GM18951 (cell line): Measurements from ENCODE around the gene CARS2.
"Not testable (repeated sequence)": the region's sequence is repeated elsewhere in the genome, so short reads cannot be mapped to it uniquely, and the experiment has no call there.

Experiments
- POLR2A ChIP-seq: IDR thresholded peaks from 4 replicates; pipeline ENCODE4 v1.6.1; 2011; ENCODE audit warnings: mild to moderate bottlenecking; ENCODE audit not compliant: insufficient read length, insufficient read depth; ENCODE audit errors: extremely low read depth
- in situ Hi-C: fragments of 300-500 bp; cut with MboI; formaldehyde crosslinking; loops from one replicate; pipeline ENCODE4 v1.12.0; 2022; ENCODE audit warnings: low sequenced_read_pairs, mixed read lengths, inconsistent platforms; ENCODE audit not compliant: unreplicated experiment

CARS2 gene

DNA sequence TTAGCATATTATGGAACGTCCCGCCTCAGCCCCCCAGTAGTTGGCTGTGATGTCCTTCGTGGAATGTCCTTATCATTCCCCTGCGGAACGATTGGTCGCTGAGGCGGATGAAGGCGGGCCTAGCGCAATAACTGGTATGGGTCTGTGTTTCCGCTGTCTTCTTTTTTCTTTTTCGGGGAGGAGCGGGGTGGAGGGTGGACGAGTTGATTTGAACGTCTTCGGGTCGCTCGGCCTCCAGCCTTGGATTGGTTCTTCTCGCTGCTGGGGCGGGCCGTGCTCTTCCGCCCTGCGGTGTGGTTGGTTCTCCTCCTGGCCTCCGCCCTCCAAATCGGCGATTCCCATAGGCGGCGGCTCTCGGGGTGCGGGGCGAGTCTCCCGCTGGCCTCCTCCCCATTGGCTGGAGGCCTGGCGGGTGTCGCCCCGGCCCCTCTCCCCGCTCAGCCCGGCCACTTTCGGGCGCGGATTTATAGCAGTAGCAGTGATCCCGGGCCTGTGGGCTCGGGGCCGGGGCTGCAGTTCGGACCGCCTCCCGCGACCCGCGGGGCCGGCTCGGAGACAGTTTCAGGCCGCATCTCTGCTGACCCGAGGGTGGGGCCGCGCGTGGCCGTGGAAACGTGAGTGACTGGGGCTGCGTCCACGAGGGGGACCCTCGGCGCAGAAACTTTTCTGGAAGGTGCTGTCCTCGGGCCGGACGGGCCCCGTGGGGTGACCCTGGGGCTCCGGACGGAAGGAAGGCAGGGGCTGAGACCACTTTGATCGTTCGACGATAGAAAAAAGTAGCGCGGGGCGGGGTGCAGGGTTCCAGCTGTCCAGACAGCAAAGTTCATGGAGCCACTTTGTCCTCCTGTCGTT is 9.7 kb upstream of the CARS2 start:
- TF ChIP-seq POLR2A, result peak; percentile 25
- in situ Hi-C loops, result no loop called here

GRCh38 chr13:110714797-110715394 is 9.0 kb upstream of the CARS2 start:
- in situ Hi-C loops, result no loop called here
- TF ChIP-seq POLR2A, result peak; percentile 100

GRCh38 chr13:110713981-110714796 is 8.3 kb upstream of the CARS2 start:
- in situ Hi-C loops, result no loop called here

GRCh38 chr13:110713642-110713952 is 7.7 kb upstream of the CARS2 start, which contains the start of gene ING1:
TSS of gene ING1 (plus strand) at chr13:110713700. CDS start at chr13:110714150, 450 bp downstream.
- no peak for TF ChIP-seq POLR2A
- in situ Hi-C loops, result no loop called here

More at GRCh38 chr13:110713981-110714796, 8.3 kb upstream of the CARS2 start:
- TF ChIP-seq POLR2A, result no peak

DNA sequence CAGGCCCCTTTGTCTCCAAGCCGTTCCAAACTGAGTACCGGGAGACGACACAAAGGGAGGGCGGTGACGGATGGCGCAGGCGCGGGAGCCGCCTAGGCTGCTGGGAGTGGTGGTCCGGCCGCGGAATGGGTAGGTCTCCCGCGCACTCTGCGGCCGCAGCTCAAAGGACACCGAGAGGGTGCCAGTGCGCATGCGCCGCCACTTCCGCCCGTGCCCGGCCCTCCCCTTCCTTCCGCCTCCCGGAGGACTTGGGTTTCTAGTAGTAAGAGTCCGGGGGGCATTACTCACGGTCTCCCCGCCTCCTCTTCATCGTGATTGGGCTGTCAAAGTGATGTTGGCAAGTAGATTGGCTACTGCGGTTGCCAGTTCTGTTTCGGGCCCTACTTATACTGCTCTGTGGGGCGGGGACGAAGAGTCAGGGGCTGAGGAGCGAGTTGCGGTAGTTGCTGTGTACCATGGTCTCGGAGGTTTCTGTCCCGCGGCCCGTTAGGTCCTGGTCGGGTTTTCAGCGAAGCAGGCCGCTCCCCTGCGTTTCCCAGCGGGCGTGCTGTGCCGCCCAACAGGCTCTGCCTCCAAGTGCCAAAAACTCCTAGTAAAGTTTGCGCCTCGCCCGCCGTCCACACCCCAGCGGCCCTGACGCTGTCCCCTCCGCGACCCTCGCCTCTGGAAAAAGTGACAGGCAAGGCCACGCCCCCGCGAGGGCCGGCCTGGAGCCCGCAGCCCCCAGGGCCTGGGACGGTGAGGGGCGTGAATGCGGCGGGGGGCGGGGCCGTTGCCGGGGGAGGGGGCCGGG is 7.1 kb upstream of the CARS2 start:
- peak; percentile 99 for TF ChIP-seq POLR2A
- in situ Hi-C loops, result no loop called here

DNA sequence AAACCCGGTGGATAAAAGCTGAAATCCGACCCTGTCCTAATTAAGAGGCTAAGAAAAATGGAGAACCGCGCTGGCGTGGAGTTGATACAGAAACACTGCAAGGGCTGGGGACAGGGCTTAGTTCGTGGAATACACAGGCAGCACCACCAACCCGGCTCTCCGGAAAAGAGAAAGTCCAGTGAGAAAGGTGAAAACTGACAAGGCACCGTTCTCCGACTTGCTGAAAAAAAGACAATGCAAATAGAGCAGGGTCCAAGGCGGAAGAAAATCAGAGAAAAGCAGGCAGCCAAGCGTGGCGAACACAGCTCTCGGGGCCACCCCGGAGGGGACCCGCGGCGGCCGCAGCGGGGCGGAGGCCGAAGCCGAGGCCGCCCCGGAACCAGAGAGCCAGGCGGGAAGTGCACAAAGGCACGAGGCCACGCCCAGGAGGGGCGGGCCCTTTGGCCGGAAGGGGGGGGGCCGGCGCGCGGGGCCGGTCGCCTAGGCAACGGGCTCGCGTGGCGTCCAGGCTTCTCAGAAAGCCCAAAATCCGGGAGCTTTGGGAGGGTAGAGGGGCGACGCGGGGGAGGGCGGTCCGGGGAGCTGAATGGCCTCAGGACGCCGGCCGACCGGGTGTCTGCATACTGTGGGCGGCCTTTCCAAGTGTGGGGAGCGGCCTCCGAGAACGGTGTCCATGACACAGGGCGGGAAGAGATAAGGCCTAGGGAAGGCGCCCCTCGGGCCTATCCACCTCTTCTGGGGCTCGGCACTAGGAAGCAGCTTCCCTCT is 6.3 kb upstream of the CARS2 start:
- peak; percentile 79 for TF ChIP-seq POLR2A
- in situ Hi-C loops, result no loop called here

GRCh38 chr13:110706570-110707372 is 855 bp upstream of the CARS2 start:
- no peak for TF ChIP-seq POLR2A
- in situ Hi-C loops, result no loop called here

GRCh38 chr13:110705356-110705825 is 525 bp downstream of the CARS2 start:
- no peak for TF ChIP-seq POLR2A
- in situ Hi-C loops, result no loop called here

- in situ Hi-C loops, result no loop called here
Measured at GRCh38 chr13:110702591-110703526, 3.1 kb downstream of the CARS2 start.

DNA sequence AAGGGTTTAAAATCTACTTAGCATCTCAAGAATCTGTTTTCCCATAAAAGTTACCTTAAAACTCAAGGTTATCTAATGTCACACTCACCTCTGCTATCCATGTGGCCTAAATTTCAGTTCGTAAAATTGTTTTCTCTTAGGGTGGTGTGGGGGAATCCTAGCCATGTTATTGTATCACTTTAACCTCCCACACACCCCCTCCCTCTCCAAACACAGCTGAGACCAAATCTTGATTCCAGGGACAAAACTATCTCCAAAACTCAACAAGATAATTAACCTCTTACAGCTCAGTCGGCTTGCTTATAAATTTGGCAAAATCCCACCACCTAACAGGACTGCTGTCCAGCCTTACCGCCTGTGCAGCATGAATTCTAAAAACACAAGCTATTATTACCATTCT is 3.8 kb downstream of the CARS2 start:
- no peak for TF ChIP-seq POLR2A
- in situ Hi-C loops, result no loop called here

More at GRCh38 chr13:110702591-110703526, 3.1 kb downstream of the CARS2 start:
- TF ChIP-seq POLR2A, result no peak

- in situ Hi-C loops, result not testable (repeated sequence)
Measured at GRCh38 chr13:110701061-110701460, 4.9 kb downstream of the CARS2 start.
